AG20443 (cell line): ENCODE measurements around the gene COL4A6.

Source experiments
- DNase-seq: peaks from one replicate; pipeline ENCODE4 v3.0.0; 2012; ENCODE audit warnings: low spot score, mixed read lengths

Gene COL4A6

GRCh38 chrX:108216919-108217571 lies 221.2 kb downstream of the COL4A6 start:
- no peak for DNase-seq

- no peak for DNase-seq
Observed at GRCh38 chrX:108216405-108216804, 221.8 kb downstream of the COL4A6 start.

DNA sequence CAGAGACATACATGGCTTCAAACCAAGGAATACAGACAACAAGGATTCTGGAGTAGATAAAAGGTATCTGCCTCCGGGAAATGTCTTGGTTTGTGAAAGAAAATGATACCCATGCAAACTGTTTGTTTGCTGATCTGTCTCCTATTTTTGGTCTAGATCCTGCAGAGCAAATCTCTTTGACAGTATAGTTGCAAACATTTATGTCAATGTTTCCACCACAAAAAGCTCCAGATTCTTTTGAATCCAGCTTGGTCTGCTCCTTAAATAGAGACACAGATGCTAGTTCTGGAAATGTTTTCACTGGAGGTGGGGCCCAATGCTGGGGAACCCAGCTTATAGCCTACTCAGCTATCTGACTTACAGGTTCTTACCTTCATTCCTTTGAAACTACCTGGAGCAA lies 226.9 kb downstream of the COL4A6 start:
- no peak for DNase-seq

- no peak for DNase-seq
Observed at GRCh38 chrX:108209006-108209554, 229.1 kb downstream of the COL4A6 start.

DNA sequence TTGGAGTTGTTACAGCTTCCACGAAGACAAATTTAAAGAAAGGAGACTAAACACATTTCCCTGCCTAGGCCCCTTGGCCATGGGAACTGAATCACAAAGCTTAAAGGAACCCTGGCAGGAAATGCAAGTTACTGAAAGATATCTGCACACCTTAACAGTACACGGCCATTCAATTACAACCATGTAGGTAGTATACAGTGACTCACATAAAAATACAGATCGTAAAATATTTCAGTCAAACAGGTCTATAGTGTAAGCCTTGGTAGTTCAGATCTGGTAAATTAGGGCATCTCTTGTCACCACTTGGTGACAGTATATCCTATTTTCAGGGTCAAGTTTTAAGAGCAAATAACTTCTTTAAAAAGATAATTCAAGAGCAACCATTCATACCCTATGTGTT lies 234.7 kb downstream of the COL4A6 start:
- DNase-seq: no peak

DNA sequence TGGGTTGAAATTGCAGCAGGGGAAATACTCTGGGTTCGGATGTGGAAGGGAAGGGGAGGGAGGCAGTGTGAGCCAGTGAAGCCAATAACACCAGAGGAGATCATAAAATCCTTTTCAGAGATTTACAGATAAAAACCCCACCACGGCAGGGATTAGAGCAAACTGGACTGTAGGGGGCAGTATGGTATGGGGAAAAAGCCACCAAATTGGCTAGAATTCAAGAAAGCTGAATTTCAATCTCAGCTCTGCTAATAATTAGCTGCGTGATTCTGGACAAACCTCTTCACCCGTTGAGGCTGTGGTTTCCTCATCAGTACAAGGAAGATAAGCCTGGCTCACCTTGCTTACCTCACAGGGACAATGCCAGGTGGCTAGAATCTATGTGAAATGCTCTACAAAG lies 238.5 kb downstream of the COL4A6 start:
- DNase-seq: peak; percentile 17

GRCh38 chrX:108199041-108199440 lies 239.2 kb downstream of the COL4A6 start:
- no peak for DNase-seq

DNA sequence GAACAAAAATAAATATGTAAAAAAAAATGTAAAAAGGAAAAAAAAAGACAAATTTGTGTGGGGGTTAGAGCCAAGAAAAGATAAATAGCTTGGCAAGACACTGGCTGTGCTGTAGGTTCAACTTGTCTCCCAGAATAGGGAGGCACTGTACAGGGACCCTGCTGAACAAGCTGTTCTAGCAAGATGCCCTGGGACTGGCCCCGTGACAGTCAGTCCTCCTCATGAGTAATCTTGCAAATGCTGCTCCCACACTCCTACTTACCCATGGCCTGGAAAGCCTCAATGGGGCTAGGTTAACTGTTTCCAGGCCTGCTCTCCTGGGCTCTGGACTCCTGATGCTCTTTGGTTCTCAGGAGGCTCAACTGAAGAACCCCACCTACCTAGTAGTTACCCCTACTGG lies 239.8 kb downstream of the COL4A6 start:
- DNase-seq: no peak

GRCh38 chrX:108186811-108187210 lies 251.4 kb downstream of the COL4A6 start:
- peak; percentile 21 for DNase-seq

DNA sequence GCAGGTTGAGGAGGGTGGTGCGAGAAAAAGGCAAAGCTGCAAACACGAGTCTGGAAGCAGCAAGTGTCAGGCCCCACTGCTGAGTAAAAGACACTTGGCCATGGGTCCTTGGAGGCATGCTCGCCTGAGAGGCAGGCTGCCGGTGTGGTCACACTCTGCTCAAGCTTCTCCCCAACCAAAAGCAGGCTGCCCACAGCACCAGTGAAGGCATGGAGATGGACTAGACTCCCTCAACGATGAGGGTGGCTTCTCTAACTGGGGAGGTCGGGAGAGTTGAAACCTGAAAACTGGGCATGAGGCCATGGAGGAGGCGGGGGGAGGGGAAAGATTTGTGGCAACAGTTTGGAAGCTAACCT lies 260.1 kb downstream of the COL4A6 start:
- DNase-seq: no peak

GRCh38 chrX:108177351-108178142 lies 260.7 kb downstream of the COL4A6 start:
- no peak for DNase-seq

DNA sequence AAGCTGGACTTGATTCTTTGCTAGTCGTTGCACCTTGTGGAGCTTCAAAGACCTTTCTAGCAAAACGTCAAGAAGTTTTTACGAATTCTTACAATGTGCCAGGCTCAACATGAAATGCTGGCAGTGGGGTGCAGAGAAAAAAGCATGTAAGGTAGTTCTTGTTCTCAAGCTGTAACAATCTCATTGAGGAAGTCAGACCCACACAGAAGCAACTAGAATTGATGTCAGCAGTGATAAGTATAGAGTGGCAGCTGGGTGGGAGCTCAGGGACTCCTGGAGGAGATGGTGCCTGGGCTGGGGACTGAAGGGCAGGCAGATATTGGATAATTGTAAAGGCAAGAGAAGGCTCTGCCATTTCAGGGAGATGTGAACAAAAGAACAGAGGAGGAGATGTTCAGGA lies 264.3 kb downstream of the COL4A6 start:
- no peak for DNase-seq

DNA sequence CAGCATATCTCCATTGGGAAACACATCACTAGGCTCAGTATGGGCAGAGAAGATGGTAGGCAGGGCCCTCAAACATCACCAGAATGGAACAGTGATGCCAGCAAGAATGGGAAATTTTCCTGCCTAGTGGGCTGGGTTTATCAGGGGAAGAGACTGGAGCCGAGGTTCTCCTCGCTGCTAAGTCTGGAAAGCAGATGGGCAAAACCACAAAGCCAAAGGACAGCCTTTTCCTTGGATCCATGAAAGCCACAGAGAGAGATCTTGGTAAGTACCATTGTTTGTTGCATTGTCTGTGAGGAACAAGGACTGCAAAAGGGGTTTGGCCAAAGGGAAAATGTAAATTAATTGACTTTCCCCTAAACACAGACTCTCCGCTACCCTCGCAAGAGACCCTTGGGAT lies 266.6 kb downstream of the COL4A6 start:
- DNase-seq: no peak

- no peak for DNase-seq
Observed at GRCh38 chrX:108169768-108170167, 268.5 kb downstream of the COL4A6 start.

- DNase-seq: no peak
Observed at GRCh38 chrX:108168961-108169740, 269.1 kb downstream of the COL4A6 start.

DNA sequence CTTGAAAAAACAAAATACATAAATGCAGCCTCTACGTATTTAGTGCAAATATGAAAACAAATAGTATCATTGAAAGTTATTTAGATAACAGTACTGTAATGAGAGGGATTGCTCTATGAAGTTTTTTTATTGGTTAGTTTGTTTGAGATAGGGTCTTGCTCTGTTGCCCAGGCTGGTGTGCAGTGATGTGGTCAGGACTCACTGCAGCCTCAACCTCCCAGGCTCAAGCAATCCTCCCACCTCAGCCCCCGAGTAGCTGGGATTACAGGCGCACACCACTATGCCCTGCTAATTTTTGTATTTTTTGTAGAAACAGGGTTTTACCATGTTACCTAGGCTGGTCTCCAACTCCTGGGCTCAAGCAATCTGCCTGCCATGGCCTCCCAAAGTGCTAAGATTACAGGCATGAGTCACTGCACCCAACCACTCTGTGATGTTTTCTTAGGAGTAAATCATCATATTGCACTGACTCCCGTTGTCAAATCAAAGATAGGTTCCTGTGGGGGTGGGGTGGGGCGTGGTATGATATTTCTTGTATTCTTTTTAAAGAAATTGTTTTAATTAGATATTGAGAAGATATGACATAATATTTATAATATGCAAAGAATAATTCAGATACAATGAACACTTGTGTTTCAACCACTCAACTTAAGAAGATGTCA lies 270.9 kb downstream of the COL4A6 start:
- DNase-seq: no peak

GRCh38 chrX:108165383-108166111 lies 272.7 kb downstream of the COL4A6 start:
- peak; percentile 31 for DNase-seq

DNA sequence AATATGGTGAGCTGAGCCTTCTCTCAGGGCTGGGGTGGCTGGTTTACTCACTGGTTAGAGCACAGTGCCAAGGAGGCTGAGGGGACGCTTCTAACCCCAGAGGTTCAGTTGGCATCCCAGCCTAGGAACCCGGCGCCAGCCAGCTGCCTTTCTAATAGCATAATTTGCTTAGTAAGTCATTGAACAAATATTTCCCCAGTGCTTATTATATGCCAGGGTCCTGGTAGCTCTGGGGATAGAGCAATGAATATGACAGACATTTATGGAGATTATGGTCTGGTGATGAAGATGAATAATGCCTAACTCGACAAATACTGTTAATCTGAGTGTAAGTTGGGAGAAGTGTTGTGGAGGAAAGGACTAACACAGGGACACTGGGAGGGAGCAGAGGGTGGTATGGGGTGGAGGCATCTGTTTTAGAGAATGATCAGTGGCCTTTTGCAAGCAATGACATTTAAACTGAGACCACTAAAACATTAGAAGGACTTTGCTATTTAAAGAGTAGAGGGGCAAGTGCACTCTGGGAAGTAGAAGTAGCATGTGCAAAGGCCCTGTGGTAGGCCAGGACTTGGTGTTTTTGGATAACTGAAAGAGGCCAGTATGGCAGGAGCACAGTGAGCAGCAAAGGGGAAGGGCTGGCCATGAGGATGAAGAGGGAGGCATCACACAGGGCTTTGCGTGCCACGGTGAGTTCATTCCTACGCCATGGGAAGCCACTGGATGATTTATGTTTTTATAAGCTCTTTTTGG lies 274.7 kb downstream of the COL4A6 start:
- DNase-seq: no peak

- DNase-seq: no peak
Observed at GRCh38 chrX:108162265-108162664, 276.0 kb downstream of the COL4A6 start.

GRCh38 chrX:108160309-108160708 lies 277.9 kb downstream of the COL4A6 start:
- no peak for DNase-seq
